ENCODE measurements around the gene CUL1. TPM values are rescaled to one million over a fixed set of nuclear protein-coding genes. Genes with fewer than 3 reads are reported as not detected.

Gene CUL1
- total RNA-seq, 2 experiments from 2014 or later, result 40.5 to 56.6 TPM

- CTCF ChIA-PET (ENCODE audit: unreplicated experiment), result no interaction called here
- BruUV-seq (replicated peaks), result no TSS peak
- DNase-seq (ENCODE audit: low spot score), result no peak
- intact Hi-C loops (cut with micrococcal nuclease; ENCODE audit: unreplicated experiment), result loop anchor here (1.0 kb wide), 1 partner anchor 9 kb away; no protein-coding TSS in a partner anchor
- no peak overlapping the region for H3K27ac ChIP-seq (ENCODE audit: low read depth, low read length, poor library complexity, severe bottlenecking)
- peaks cover 79% of the 10 kb centered on the region for H3K36me3 ChIP-seq (ENCODE audit: insufficient read depth, low read length)
- H4K20me1 ChIP-seq (ENCODE audit: insufficient read depth, low read length), result 0 out of 2 replicates have a peak, but pooled peaks cover 5% of the 10 kb centered on the region
- no peak overlapping the region for H2AFZ ChIP-seq (ENCODE audit: low read length)
- no peak overlapping the region for H3K4me3 ChIP-seq (ENCODE audit: low read depth, low read length, poor library complexity, severe bottlenecking)
- H3K4me2 ChIP-seq (ENCODE audit: low read length), result no peak overlapping the region
- peaks cover 3% of the 10 kb centered on the region; the same call in 1 of the 2 replicates for H3K79me2 ChIP-seq (ENCODE audit: insufficient read depth, low read depth, low read length)
- POLR2A ChIA-PET, result no interaction called here
- no peaks in the 10 kb centered on the region for H3K4me1 ChIP-seq (ENCODE audit: insufficient read depth, low read length, poor library complexity, severe bottlenecking)
- no peak for TF ChIP-seq EZH2phosphoT487 (IDR thresholded peaks at IDR 0.05; ENCODE audit: borderline replicate concordance, low read depth, low read length)
- TF ChIP-seq CTCF (conservative IDR thresholded peaks at IDR 0.05; ENCODE audit: low read length), result no peak
- H3K9me3 ChIP-seq (ENCODE audit: low read length), result no peaks in the 10 kb centered on the region
- no peaks in the 10 kb centered on the region for H3K9me2 ChIP-seq (ENCODE audit: insufficient read depth, low read length)
Observed at GRCh38 chr7:148824864-148825263, 126.2 kb downstream of the CUL1 start.

GRCh38 chr7:148825338-148825737, 126.6 kb downstream of the CUL1 start:
- Histone ChIP-seq H2AFZ (ENCODE audit: low read length) (no peak overlapping the region), H3K27ac (ENCODE audit: low read depth, low read length, poor library complexity, severe bottlenecking) (no peak overlapping the region), H3K79me2 (ENCODE audit: insufficient read depth, low read depth, low read length) (peaks cover 8% of the 10 kb centered on the region; the same call in 1 of the 2 replicates), H3K9me3 (ENCODE audit: low read length) (no peaks in the 10 kb centered on the region), H3K4me1 (ENCODE audit: insufficient read depth, low read length, poor library complexity, severe bottlenecking) (no peaks in the 10 kb centered on the region), H4K20me1 (ENCODE audit: insufficient read depth, low read length) (0 out of 2 replicates have a peak, but pooled peaks cover 5% of the 10 kb centered on the region), H3K4me2 (ENCODE audit: low read length) (no peak overlapping the region), H3K9me2 (ENCODE audit: insufficient read depth, low read length) (no peaks in the 10 kb centered on the region), H3K36me3 (ENCODE audit: insufficient read depth, low read length) (peaks cover 79% of the 10 kb centered on the region), H3K4me3 (ENCODE audit: low read depth, low read length, poor library complexity, severe bottlenecking) (no peak overlapping the region)
- BruUV-seq (replicated peaks), result TSS peak; percentile 3
- no peak for DNase-seq (ENCODE audit: low spot score)
- intact Hi-C loops (cut with micrococcal nuclease; ENCODE audit: unreplicated experiment), result loop anchor here (1.0 kb wide), 1 partner anchor 9 kb away; no protein-coding TSS in a partner anchor
- ChIA-PET POLR2A (interaction anchor here (1.6 kb wide), 1 partner anchor 10 kb away, joined by 4 read pairs; no protein-coding TSS in a partner anchor), CTCF (ENCODE audit: unreplicated experiment) (no interaction called here)
- TF ChIP-seq EZH2phosphoT487 (IDR thresholded peaks at IDR 0.05; ENCODE audit: borderline replicate concordance, low read depth, low read length) (no peak), CTCF (conservative IDR thresholded peaks at IDR 0.05; ENCODE audit: low read length) (no peak)

GRCh38 chr7:148828965-148829364, 130.3 kb downstream of the CUL1 start:
- ChIA-PET CTCF (ENCODE audit: unreplicated experiment) (no interaction called here), POLR2A (no interaction called here)
- H3K9me3 ChIP-seq (ENCODE audit: low read length), result no peaks in the 10 kb centered on the region
- no peak overlapping the region for H3K4me2 ChIP-seq (ENCODE audit: low read length)
- no peak overlapping the region for H2AFZ ChIP-seq (ENCODE audit: low read length)
- H3K9me2 ChIP-seq (ENCODE audit: insufficient read depth, low read length), result no peaks in the 10 kb centered on the region
- no peak for DNase-seq (ENCODE audit: low spot score)
- H3K27ac ChIP-seq (ENCODE audit: low read depth, low read length, poor library complexity, severe bottlenecking), result no peak overlapping the region
- no peak overlapping the region for H3K4me3 ChIP-seq (ENCODE audit: low read depth, low read length, poor library complexity, severe bottlenecking)
- intact Hi-C loops (cut with micrococcal nuclease; ENCODE audit: unreplicated experiment), result no loop called here
- 0 out of 2 replicates have a peak, but pooled peaks cover 5% of the 10 kb centered on the region for H4K20me1 ChIP-seq (ENCODE audit: insufficient read depth, low read length)
- H3K4me1 ChIP-seq (ENCODE audit: insufficient read depth, low read length, poor library complexity, severe bottlenecking), result no peaks in the 10 kb centered on the region
- TF ChIP-seq CTCF (conservative IDR thresholded peaks at IDR 0.05; ENCODE audit: low read length) (no peak), EZH2phosphoT487 (IDR thresholded peaks at IDR 0.05; ENCODE audit: borderline replicate concordance, low read depth, low read length) (no peak)
- BruUV-seq (replicated peaks), result no TSS peak
- H3K36me3 ChIP-seq (ENCODE audit: insufficient read depth, low read length), result peaks cover 97% of the 10 kb centered on the region
- H3K79me2 ChIP-seq (ENCODE audit: insufficient read depth, low read depth, low read length), result peaks cover 38% of the 10 kb centered on the region; the same call in 1 of the 2 replicates

Data from OCI-LY7 (cell line).